SK-N-SH (cell line): ENCODE results near the gene YIF1B. TPM values are rescaled to one million over a fixed set of nuclear protein-coding genes. Genes with fewer than 3 reads are reported as not detected.

Source experiments
- CTCF ChIA-PET: fragments of 300-600, 350-600 bp; formaldehyde crosslinking; extraction: SDS; loops from one replicate; lab custom pipeline; 2021; lab: Yijun Ruan, JAX
- POLR2A ChIA-PET: fragments of 350-600 bp; sonication (Branson Sonifier 250); formaldehyde crosslinking; extraction: SDS; loops from one replicate; lab custom pipeline; 2020; ENCODE audit warnings: antibody characterized with exemption, inconsistent platforms; lab: Yijun Ruan, JAX
- DNase-seq: peaks from one replicate; pipeline ENCODE4 v3.0.0; 2012
- H2AFZ ChIP-seq: fragments of 200-600 bp; sonication (generic); 2 replicates; pipeline ENCODE4 v1.8.1; 2016; ENCODE audit warnings: antibody characterized with exemption, mild to moderate bottlenecking, low read depth
- H3F3A ChIP-seq: fragments of 200-600 bp; sonication (generic); replicated peaks from 2 replicates; pipeline ENCODE3; 2016; ENCODE audit warnings: antibody characterized with exemption, mild to moderate bottlenecking; ENCODE audit not compliant: insufficient read depth
- H3K27ac ChIP-seq, 2 experiments: fragments of 200-500 bp in 1 of 2; fragments of 200-600 bp in 1 of 2; sonication (Bioruptor generic) in 1 of 2; sonication (generic), shearing (Covaris generic) in 1 of 2; 2 replicates each; pipeline versions ENCODE4 v1.5.1 to v1.6.1; 2014 to 2016; ENCODE audit warnings: low read depth in 2 of 2, inconsistent platforms in 1 of 2, low read length in 1 of 2, mild to moderate bottlenecking in 1 of 2, mixed read lengths in 1 of 2
- H3K27me3 ChIP-seq: fragments of 200-600 bp; sonication (generic), shearing (Covaris generic); 2 replicates; pipeline ENCODE4 v1.6.1; 2016; ENCODE audit warnings: mixed run types; ENCODE audit not compliant: insufficient read depth
- H3K36me3 ChIP-seq, 2 experiments: fragments of 200-500 bp in 1 of 2; fragments of 200-600 bp in 1 of 2; sonication (Bioruptor generic) in 1 of 2; sonication (generic) in 1 of 2; replicated peaks in 1 of 2; 2 replicates each; pipeline versions ENCODE3 to v1.5.1; 2014 to 2016; ENCODE audit warnings: low read length in 1 of 2, mild to moderate bottlenecking in 1 of 2; ENCODE audit not compliant: insufficient read depth in 2 of 2, control insufficient read depth in 1 of 2
- H3K4me1 ChIP-seq, 2 experiments: fragments of 200-500 bp in 1 of 2; fragments of 200-600 bp in 1 of 2; sonication (Bioruptor generic) in 1 of 2; sonication (generic), shearing (Covaris generic) in 1 of 2; 2 replicates each; pipeline versions ENCODE4 v1.5.1 to v1.6.1; 2014 to 2016; ENCODE audit warnings: low read depth in 1 of 2, low read length in 1 of 2, mixed run types in 1 of 2; ENCODE audit not compliant: insufficient read depth in 2 of 2, control insufficient read depth in 1 of 2
- H3K4me2 ChIP-seq: fragments of 200-600 bp; sonication (generic), shearing (Covaris generic); 2 replicates; pipeline ENCODE4 v1.6.1; 2017; ENCODE audit warnings: mixed run types
- H3K4me3 ChIP-seq, 2 experiments: fragments of 200-500 bp in 1 of 2; fragments of 200-600 bp in 1 of 2; sonication (Bioruptor generic) in 1 of 2; sonication (generic), shearing (Covaris generic) in 1 of 2; 2 replicates each; pipeline versions ENCODE4 v1.5.1 to v1.8.1; 2014 to 2016; ENCODE audit warnings: low read depth in 2 of 2, inconsistent platforms in 1 of 2, low read length in 1 of 2, mild to moderate bottlenecking in 1 of 2, mixed read lengths in 1 of 2, moderate library complexity in 1 of 2
- H3K79me2 ChIP-seq: fragments of 200-600 bp; sonication (generic); 2 replicates; pipeline ENCODE4 v1.8.1; 2017; ENCODE audit warnings: mild to moderate bottlenecking; ENCODE audit not compliant: insufficient read depth
- H3K9ac ChIP-seq: fragments of 200-600 bp; sonication (generic); 2 replicates; pipeline ENCODE4 v1.6.1; 2017; ENCODE audit warnings: mixed run types
- H3K9me2 ChIP-seq: fragments of 200-600 bp; sonication (generic); 2 replicates; pipeline ENCODE4 v1.6.1; 2017; ENCODE audit warnings: mixed run types
- H3K9me3 ChIP-seq: fragments of 200-600 bp; sonication (generic); 2 replicates; pipeline ENCODE4 v1.6.1; 2017; ENCODE audit warnings: mixed run types, mild to moderate bottlenecking, moderate library complexity
- H4K20me1 ChIP-seq: fragments of 200-600 bp; sonication (generic); 2 replicates; pipeline ENCODE4 v1.6.1; 2017; ENCODE audit warnings: mild to moderate bottlenecking, mixed run types; ENCODE audit not compliant: insufficient read depth
- CHD2 ChIP-seq: fragments of 150-350 bp; IDR thresholded peaks from 2 replicates; pipeline ENCODE4 v1.6.1; 2018; ENCODE audit warnings: low read length; ENCODE audit not compliant: partially characterized antibody
- EP300 ChIP-seq, 2 experiments: IDR thresholded peaks; 2 replicates each; pipeline versions ENCODE4 v1.4.0 to v1.6.1; 2012; ENCODE audit warnings: borderline replicate concordance in 1 of 2, low read depth in 1 of 2, low read length in 1 of 2
- FOSL2 ChIP-seq: IDR thresholded peaks from 2 replicates; pipeline ENCODE4 v1.4.0; 2012; ENCODE audit warnings: low read depth, mild to moderate bottlenecking, moderate library complexity, borderline replicate concordance
- GABPA ChIP-seq: IDR thresholded peaks from 2 replicates; pipeline ENCODE4 v1.4.0; 2012; ENCODE audit warnings: low read depth, mild to moderate bottlenecking
- GATA2 ChIP-seq: sonication (generic); formaldehyde crosslinking; IDR thresholded peaks from 2 replicates; pipeline ENCODE4 v1.5.0; 2020; ENCODE audit warnings: mild to moderate bottlenecking, missing genetic modification reagents
- IRF3 ChIP-seq: fragments of 150-350 bp; IDR thresholded peaks from 2 replicates; pipeline ENCODE4 v1.6.1; 2016; ENCODE audit warnings: mild to moderate bottlenecking, low read depth, low read length
- JUND ChIP-seq: IDR thresholded peaks from 2 replicates; pipeline ENCODE4 v1.4.0; 2012
- MAX ChIP-seq: IDR thresholded peaks from 2 replicates; pipeline ENCODE4 v1.4.0; 2012; ENCODE audit warnings: low read depth
- MEF2A ChIP-seq: IDR thresholded peaks from 2 replicates; pipeline ENCODE4 v1.4.0; 2012; ENCODE audit warnings: low read depth, borderline replicate concordance
- NFIC ChIP-seq: IDR thresholded peaks from 2 replicates; pipeline ENCODE4 v1.4.0; 2012; ENCODE audit warnings: borderline replicate concordance
- RAD21 ChIP-seq: IDR thresholded peaks from 2 replicates; pipeline ENCODE4 v1.6.1; 2012; ENCODE audit warnings: mild to moderate bottlenecking, low read length
- RCOR1 ChIP-seq: fragments of 150-350 bp; IDR thresholded peaks from 2 replicates; pipeline ENCODE4 v1.6.1; 2017; ENCODE audit warnings: antibody characterized with exemption, low read length
- RFX5 ChIP-seq: IDR thresholded peaks from 2 replicates; pipeline ENCODE4 v1.6.1; 2012; ENCODE audit warnings: mild to moderate bottlenecking, improper control_type of control experiment, low read length
- RXRA ChIP-seq: IDR thresholded peaks from 2 replicates; pipeline ENCODE4 v1.4.0; 2012; ENCODE audit warnings: low read depth, mild to moderate bottlenecking, borderline replicate concordance
- SIN3A ChIP-seq: IDR thresholded peaks from 2 replicates; pipeline ENCODE4 v1.6.1; 2012; ENCODE audit warnings: low read depth, mild to moderate bottlenecking, low read length, moderate library complexity, borderline replicate concordance
- TAF1 ChIP-seq: IDR thresholded peaks from 2 replicates; pipeline ENCODE4 v1.6.1; 2012; ENCODE audit warnings: low read depth, mild to moderate bottlenecking, low read length, moderate library complexity, borderline replicate concordance
- TCF12 ChIP-seq: IDR thresholded peaks from 2 replicates; pipeline ENCODE4 v1.4.0; 2012
- USF1 ChIP-seq: IDR thresholded peaks from 2 replicates; pipeline ENCODE4 v1.4.0; 2012; ENCODE audit warnings: low read depth, borderline replicate concordance
- WGBS: methylation state at CpG from one replicate; pipeline ENCODE4 v1.1.6; 2017; ENCODE audit warnings: low lambda C conversion rate; 5-methylcytosine and 5-hydroxymethylcytosine counted together
- polyA plus RNA-seq, 3 experiments: library from polyadenylated mRNA; depleted of rRNA; stranded (reverse); fragments of >200 nt; gene quantifications; 2 replicates each; pipeline ENCODE4 v1.2.3, GENCODE V29; 2012
- TF ChIP-seq, protein P1 (sequence below): fragments of 150-350 bp; IDR thresholded peaks from 2 replicates; pipeline ENCODE4 v1.6.1; 2017; ENCODE audit warnings: antibody characterized with exemption, low read length, low read depth, borderline replicate concordance
- TF ChIP-seq, protein P2 (sequence below): fragments of 200-600 bp; sonication (generic); IDR thresholded peaks from 2 replicates; pipeline ENCODE4 v1.6.1; 2017; ENCODE audit warnings: antibody characterized with exemption, mild to moderate bottlenecking, moderate library complexity

YIF1B gene
- polyA plus RNA-seq, 1 of the 3 experiments (the other 2 are of a cell fraction) = 121 TPM

- Histone ChIP-seq H3K36me3 (no peaks in the 10 kb centered on the region), H3F3A (no peaks in the 10 kb centered on the region), H2AFZ (no peak overlapping the region), H3K4me3 (no peak overlapping the region), H3K27me3 (0 out of 2 replicates have a peak, but pooled peaks cover 15% of the 10 kb centered on the region), H4K20me1 (no peaks in the 10 kb centered on the region), H3K4me2 (no peak overlapping the region)
- POLR2A ChIA-PET = no interaction called here
- DNase-seq = no peak
- CTCF ChIA-PET = no interaction called here
- TF ChIP-seq EP300 (IDR thresholded peaks at IDR 0.05; ENCODE audit: borderline replicate concordance in 1 of 2, low read depth in 1 of 2, low read length in 1 of 2) = no peak
- no peak for TF ChIP-seq NFIC
- TF ChIP-seq CHD2 = no peak
- no peak for TF ChIP-seq GABPA
- TF ChIP-seq TAF1 = no peak
- no peak for TF ChIP-seq GATA2
- no peak for TF ChIP-seq RXRA
- TF ChIP-seq, protein P1, sequence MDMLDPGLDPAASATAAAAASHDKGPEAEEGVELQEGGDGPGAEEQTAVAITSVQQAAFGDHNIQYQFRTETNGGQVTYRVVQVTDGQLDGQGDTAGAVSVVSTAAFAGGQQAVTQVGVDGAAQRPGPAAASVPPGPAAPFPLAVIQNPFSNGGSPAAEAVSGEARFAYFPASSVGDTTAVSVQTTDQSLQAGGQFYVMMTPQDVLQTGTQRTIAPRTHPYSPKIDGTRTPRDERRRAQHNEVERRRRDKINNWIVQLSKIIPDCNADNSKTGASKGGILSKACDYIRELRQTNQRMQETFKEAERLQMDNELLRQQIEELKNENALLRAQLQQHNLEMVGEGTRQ = no peak
- no peak for TF ChIP-seq FOSL2
- no peak for TF ChIP-seq MAX
- no peak for TF ChIP-seq RFX5
- TF ChIP-seq, protein P2, sequence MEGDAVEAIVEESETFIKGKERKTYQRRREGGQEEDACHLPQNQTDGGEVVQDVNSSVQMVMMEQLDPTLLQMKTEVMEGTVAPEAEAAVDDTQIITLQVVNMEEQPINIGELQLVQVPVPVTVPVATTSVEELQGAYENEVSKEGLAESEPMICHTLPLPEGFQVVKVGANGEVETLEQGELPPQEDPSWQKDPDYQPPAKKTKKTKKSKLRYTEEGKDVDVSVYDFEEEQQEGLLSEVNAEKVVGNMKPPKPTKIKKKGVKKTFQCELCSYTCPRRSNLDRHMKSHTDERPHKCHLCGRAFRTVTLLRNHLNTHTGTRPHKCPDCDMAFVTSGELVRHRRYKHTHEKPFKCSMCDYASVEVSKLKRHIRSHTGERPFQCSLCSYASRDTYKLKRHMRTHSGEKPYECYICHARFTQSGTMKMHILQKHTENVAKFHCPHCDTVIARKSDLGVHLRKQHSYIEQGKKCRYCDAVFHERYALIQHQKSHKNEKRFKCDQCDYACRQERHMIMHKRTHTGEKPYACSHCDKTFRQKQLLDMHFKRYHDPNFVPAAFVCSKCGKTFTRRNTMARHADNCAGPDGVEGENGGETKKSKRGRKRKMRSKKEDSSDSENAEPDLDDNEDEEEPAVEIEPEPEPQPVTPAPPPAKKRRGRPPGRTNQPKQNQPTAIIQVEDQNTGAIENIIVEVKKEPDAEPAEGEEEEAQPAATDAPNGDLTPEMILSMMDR = no peak
- no peak for TF ChIP-seq TCF12
- TF ChIP-seq RAD21 = no peak
- no peak for TF ChIP-seq RCOR1
- TF ChIP-seq SIN3A = no peak
- TF ChIP-seq JUND = no peak
- no peak for TF ChIP-seq USF1
- TF ChIP-seq IRF3 = no peak
- TF ChIP-seq MEF2A = no peak
- TF ChIP-seq, all 33 proteins: peak for 0
- H3K9me3 ChIP-seq = no peaks in the 10 kb centered on the region
- no peaks in the 10 kb centered on the region for H3K9me2 ChIP-seq
- WGBS = 69% methylated on average over 7 of the region's 7 CpGs
- H3K4me1 ChIP-seq = peaks cover 0 to 21% of the 10 kb centered on the region in 2 experiments; a peak in 1 of 4 replicates
- no peaks in the 10 kb centered on the region for H3K79me2 ChIP-seq
- H3K9ac ChIP-seq = no peak overlapping the region
- no peak overlapping the region for H3K27ac ChIP-seq
Measured at GRCh38 chr19:38323291-38323690, 7.5 kb upstream of the YIF1B start.
